Measurements from ENCODE around the gene SURF1.

DNA sequence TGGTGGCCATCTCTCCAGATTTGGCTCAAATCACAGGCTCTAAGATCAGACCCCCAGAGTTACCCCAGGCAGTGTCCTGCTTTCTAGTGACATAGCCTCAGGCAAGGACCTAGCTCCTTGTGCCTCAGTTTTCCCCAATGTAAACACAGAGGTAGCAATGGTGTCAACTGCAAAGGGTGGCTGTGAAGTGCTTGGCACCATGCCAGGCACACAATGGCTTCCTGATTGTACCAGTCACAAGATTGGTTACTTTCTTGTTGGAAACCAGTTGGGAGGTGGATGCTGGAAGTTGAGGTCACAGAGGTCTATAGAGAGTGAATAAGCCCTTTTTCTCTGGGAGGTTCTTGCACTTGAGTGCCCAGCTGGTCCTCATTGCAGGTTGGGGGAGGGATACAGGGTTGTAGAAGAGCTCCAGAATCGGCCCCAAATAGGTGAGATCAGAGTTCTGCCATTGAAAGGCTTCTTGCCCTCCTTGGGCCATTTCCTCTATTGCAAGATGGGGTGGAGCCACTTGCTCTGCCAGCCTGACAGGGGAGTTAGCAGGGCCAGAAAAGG lies 22.2 kb upstream of the SURF1 start:
- TF ChIP-seq, protein P1, sequence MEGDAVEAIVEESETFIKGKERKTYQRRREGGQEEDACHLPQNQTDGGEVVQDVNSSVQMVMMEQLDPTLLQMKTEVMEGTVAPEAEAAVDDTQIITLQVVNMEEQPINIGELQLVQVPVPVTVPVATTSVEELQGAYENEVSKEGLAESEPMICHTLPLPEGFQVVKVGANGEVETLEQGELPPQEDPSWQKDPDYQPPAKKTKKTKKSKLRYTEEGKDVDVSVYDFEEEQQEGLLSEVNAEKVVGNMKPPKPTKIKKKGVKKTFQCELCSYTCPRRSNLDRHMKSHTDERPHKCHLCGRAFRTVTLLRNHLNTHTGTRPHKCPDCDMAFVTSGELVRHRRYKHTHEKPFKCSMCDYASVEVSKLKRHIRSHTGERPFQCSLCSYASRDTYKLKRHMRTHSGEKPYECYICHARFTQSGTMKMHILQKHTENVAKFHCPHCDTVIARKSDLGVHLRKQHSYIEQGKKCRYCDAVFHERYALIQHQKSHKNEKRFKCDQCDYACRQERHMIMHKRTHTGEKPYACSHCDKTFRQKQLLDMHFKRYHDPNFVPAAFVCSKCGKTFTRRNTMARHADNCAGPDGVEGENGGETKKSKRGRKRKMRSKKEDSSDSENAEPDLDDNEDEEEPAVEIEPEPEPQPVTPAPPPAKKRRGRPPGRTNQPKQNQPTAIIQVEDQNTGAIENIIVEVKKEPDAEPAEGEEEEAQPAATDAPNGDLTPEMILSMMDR (IDR thresholded peaks at IDR 0.05): no peak
- TF ChIP-seq POLR2A (IDR thresholded peaks at IDR 0.05): no peak
